GM12878 (cell line): ENCODE results near the gene BANP. TPM values are rescaled to one million over a fixed set of nuclear protein-coding genes. Genes with fewer than 3 reads are reported as not detected.

Experiments used
- ATAC-seq: fragments of 200-7000 bp; cut with Tn5 transposase; 3 replicates; pipeline ENCODE4 v1.9.1; 2020; ENCODE audit warnings: mild to moderate bottlenecking, moderate library complexity
- BruUV-seq: library from RNA; stranded (reverse); fragments of 400-500 nt; replicated peaks from 2 replicates; lab custom pipeline; 2021; lab: Mats Ljungman, UMichigan
- CTCF ChIA-PET: fragments of 300-600 bp; sonication (Branson Sonifier 250); formaldehyde crosslinking; extraction: SDS; loops from one replicate; lab custom pipeline; 2021; ENCODE audit warnings: inconsistent platforms; lab: Yijun Ruan, JAX
- POLR2A ChIA-PET: fragments of 350-600 bp; formaldehyde crosslinking; extraction: SDS; loops from one replicate; lab custom pipeline; 2021; ENCODE audit warnings: inconsistent platforms; lab: Charles Lee
- RAD21 ChIA-PET: fragments of 300-600 bp; sonication (Branson Sonifier 250); formaldehyde crosslinking; loops from one replicate; lab custom pipeline; 2023; ENCODE audit warnings: antibody characterized with exemption; ENCODE audit not compliant: unreplicated experiment; lab: Charles Lee
- SMC1A ChIA-PET: fragments of 300-600 bp; sonication (Branson Sonifier 250); formaldehyde crosslinking; loops from one replicate; lab custom pipeline; 2023; ENCODE audit not compliant: unreplicated experiment, uncharacterized antibody; lab: Charles Lee
- DNase-seq: peaks from one replicate; pipeline ENCODE4 v3.0.0-alpha.2; 2011; ENCODE audit warnings: low read depth, low spot score
- FAIRE-seq: peaks from 3 replicates; lab custom pipeline; 2011; peaks lifted over from hg19 to GRCh38; lab: Jason Lieb, UNC
- H2AFZ ChIP-seq: 2 replicates; pipeline ENCODE4 v1.6.0; 2011; ENCODE audit warnings: low read depth, low read length, control low read depth; ENCODE audit not compliant: control insufficient read depth
- H3K27ac ChIP-seq: 2 replicates; pipeline ENCODE4 v1.5.1; 2011; ENCODE audit warnings: control low read depth; ENCODE audit not compliant: control insufficient read depth, insufficient read depth
- H3K27me3 ChIP-seq, 2 experiments: replicated peaks in 1 of 2; 2 replicates each; pipeline versions ENCODE4 v1.6.0 to v1.6.1; 2011; ENCODE audit warnings: low read length in 1 of 2; ENCODE audit not compliant: control insufficient read depth in 2 of 2, insufficient read depth in 2 of 2
- H3K36me3 ChIP-seq, 2 experiments: 2 replicates each; pipeline ENCODE4 v1.5.1; 2011; ENCODE audit warnings: low read length in 1 of 2; ENCODE audit not compliant: control insufficient read depth in 2 of 2, insufficient read depth in 2 of 2
- H3K4me1 ChIP-seq: 2 replicates; pipeline ENCODE4 v1.6.1; 2011; ENCODE audit warnings: mild to moderate bottlenecking, low read length, moderate library complexity, mixed read lengths; ENCODE audit not compliant: control insufficient read depth, insufficient read depth
- H3K4me2 ChIP-seq: 2 replicates; pipeline ENCODE4 v1.6.0; 2011; ENCODE audit warnings: control low read depth; ENCODE audit not compliant: control insufficient read depth, insufficient read depth
- H3K4me3 ChIP-seq: fragments of 200-600 bp; sonication (generic); 2 replicates; pipeline ENCODE4 v1.5.1; 2016
- H3K79me2 ChIP-seq: 2 replicates; pipeline ENCODE4 v1.6.0; 2011; ENCODE audit warnings: low read length; ENCODE audit not compliant: control insufficient read depth, insufficient read depth
- H3K9ac ChIP-seq: 2 replicates; pipeline ENCODE4 v1.8.0; 2011; ENCODE audit warnings: low read length, control low read depth, mixed read lengths; ENCODE audit not compliant: control insufficient read depth, insufficient read depth
- H3K9me3 ChIP-seq: replicated peaks from 3 replicates; pipeline ENCODE4 v1.5.1; 2011; ENCODE audit warnings: mild to moderate bottlenecking, low read length; ENCODE audit not compliant: control insufficient read depth, insufficient read depth
- H4K20me1 ChIP-seq: 2 replicates; pipeline ENCODE4 v1.6.0; 2011; ENCODE audit not compliant: control insufficient read depth, insufficient read depth
- CBX5 ChIP-seq: sonication (generic); IDR thresholded peaks from 2 replicates; pipeline ENCODE4 v1.6.1; 2016; ENCODE audit warnings: low read depth, moderate library complexity, mild to moderate bottlenecking, inconsistent platforms
- CHD1 ChIP-seq: IDR thresholded peaks from 2 replicates; pipeline ENCODE4 v1.6.1; 2012; ENCODE audit warnings: low read depth, low read length, improper control_type of control experiment
- CHD4 ChIP-seq: fragments of 200-600 bp; sonication (generic); IDR thresholded peaks from 2 replicates; pipeline ENCODE4 v1.6.1; 2016; ENCODE audit warnings: mild to moderate bottlenecking
- HDAC6 ChIP-seq: fragments of 200-600 bp; sonication (generic); IDR thresholded peaks from one replicate; pipeline ENCODE4 v1.8.0; 2017; ENCODE audit warnings: antibody characterized with exemption; ENCODE audit not compliant: unreplicated experiment
- IKZF2 ChIP-seq, 2 experiments: fragments of 450-650 bp; IDR thresholded peaks; 2 replicates each; pipeline ENCODE4 v1.6.1; 2017; ENCODE audit warnings: mild to moderate bottlenecking in 2 of 2, moderate library complexity in 2 of 2
- MYB ChIP-seq: fragments of 150-350 bp; IDR thresholded peaks from 2 replicates; pipeline ENCODE4 v1.6.1; 2014; ENCODE audit warnings: mild to moderate bottlenecking, low read depth, low read length, borderline replicate concordance
- NR2C2 ChIP-seq: IDR thresholded peaks from 2 replicates; pipeline ENCODE4 v1.6.1; 2011; ENCODE audit warnings: borderline replicate concordance, low read depth; ENCODE audit not compliant: control insufficient read depth, insufficient read length
- PAX5 ChIP-seq: IDR thresholded peaks from 2 replicates; pipeline ENCODE4 v1.6.1; 2011; ENCODE audit warnings: low read depth, low read length, borderline replicate concordance
- RAD51 ChIP-seq: fragments of 450-650 bp; IDR thresholded peaks from 2 replicates; pipeline ENCODE4 v1.6.1; 2016; ENCODE audit warnings: moderate library complexity, mild to moderate bottlenecking, inconsistent platforms
- TARDBP ChIP-seq: IDR thresholded peaks from 2 replicates; pipeline ENCODE4 v1.6.1; 2016; ENCODE audit warnings: borderline replicate concordance
- TBL1XR1 ChIP-seq: IDR thresholded peaks from 2 replicates; pipeline ENCODE4 v1.6.1; 2012; ENCODE audit warnings: low read depth, low read length, improper control_type of control experiment
- TCF12 ChIP-seq: IDR thresholded peaks from 2 replicates; pipeline ENCODE4 v1.6.1; 2011; ENCODE audit warnings: low read depth, mild to moderate bottlenecking, low read length
- ZNF24 ChIP-seq: fragments of 450-650 bp; IDR thresholded peaks from 2 replicates; pipeline ENCODE4 v1.6.1; 2017; ENCODE audit warnings: antibody characterized with exemption, mild to moderate bottlenecking
- ZNF384 ChIP-seq: IDR thresholded peaks from 2 replicates; pipeline ENCODE4 v1.6.1; 2012; ENCODE audit warnings: low read depth, mild to moderate bottlenecking, low read length, improper control_type of control experiment, borderline replicate concordance
- WGBS: methylation state at CpG from one replicate; pipeline ENCODE4 v1.1.6; 2016; ENCODE audit warnings: low lambda C conversion rate; ENCODE audit not compliant: insufficient replicate concordance, insufficient coverage; ENCODE audit errors: missing lambda C conversion rate; 5-methylcytosine and 5-hydroxymethylcytosine counted together
- in situ Hi-C: fragments of 300-500 bp; cut with MboI; formaldehyde crosslinking; loops from 9 replicates; pipeline ENCODE4 v1.14.3; 2018; ENCODE audit warnings: mixed read lengths
- intact Hi-C: fragments of 100-400 bp; cut with micrococcal nuclease; formaldehyde crosslinking; loops from one replicate; pipeline ENCODE4 v1.14.2; 2022; ENCODE audit not compliant: unreplicated experiment
- polyA plus RNA-seq, 11 experiments: library from polyadenylated mRNA; depleted of rRNA in 4 of 11; unstranded in 6 of 11; stranded (reverse) in 5 of 11; fragments of >200 nt; fragmentation: Nextera tagmentation in 4 of 11; fragmentation: Illumina TruSeq in 1 of 11; extraction: Ambion mirVana in 4 of 11; extraction: Trizol in 1 of 11; gene quantifications; 1 replicate in 1 of 11; 2 replicates in 10 of 11; pipeline versions ENCODE4 v1.2.1 to v1.2.3, GENCODE V29; 2011 to 2016; ENCODE audit warnings: inconsistent platforms in 2 of 11, missing spikeins in 2 of 11, low read depth in 1 of 11
- total RNA-seq, 4 experiments: library from RNA; depleted of rRNA in 3 of 4; stranded (reverse); fragments of >200 nt in 3 of 4; fragmentation: Illumina TruSeq in 1 of 4; extraction: Trizol in 1 of 4; gene quantifications; 2 replicates each; pipeline versions ENCODE4 v1.2.1 to v1.2.3, GENCODE V29; 2013 to 2021
- TF ChIP-seq, protein P1 (sequence below), 3 experiments: IDR thresholded peaks in 2 of 3; conservative IDR thresholded peaks in 1 of 3; 2 replicates each; pipeline ENCODE4 v1.5.1; 2011; ENCODE audit warnings: low read depth in 3 of 3, low read length in 3 of 3, mild to moderate bottlenecking in 3 of 3, control low read depth in 2 of 3, moderate library complexity in 2 of 3, inconsistent platforms in 1 of 3, mixed read lengths in 1 of 3; ENCODE audit not compliant: control insufficient read depth in 2 of 3, insufficient read depth in 1 of 3; ENCODE audit errors: extremely low read depth in 1 of 3
- TF ChIP-seq, protein P2 (sequence below): fragments of 450-650 bp; IDR thresholded peaks from 2 replicates; pipeline ENCODE4 v1.6.1; 2017; ENCODE audit warnings: borderline replicate concordance
- TF ChIP-seq, protein P3 (sequence below): fragments of 450-650 bp; IDR thresholded peaks from 2 replicates; pipeline ENCODE4 v1.6.1; 2014; ENCODE audit warnings: mild to moderate bottlenecking

Gene BANP
- total and polyA plus RNA-seq, 10 of the 15 experiments (the other 5 are each of a cell fraction or from before 2014, with no cell fraction given), result 3.9 to 21.9 (median 12.2) TPM

DNA sequence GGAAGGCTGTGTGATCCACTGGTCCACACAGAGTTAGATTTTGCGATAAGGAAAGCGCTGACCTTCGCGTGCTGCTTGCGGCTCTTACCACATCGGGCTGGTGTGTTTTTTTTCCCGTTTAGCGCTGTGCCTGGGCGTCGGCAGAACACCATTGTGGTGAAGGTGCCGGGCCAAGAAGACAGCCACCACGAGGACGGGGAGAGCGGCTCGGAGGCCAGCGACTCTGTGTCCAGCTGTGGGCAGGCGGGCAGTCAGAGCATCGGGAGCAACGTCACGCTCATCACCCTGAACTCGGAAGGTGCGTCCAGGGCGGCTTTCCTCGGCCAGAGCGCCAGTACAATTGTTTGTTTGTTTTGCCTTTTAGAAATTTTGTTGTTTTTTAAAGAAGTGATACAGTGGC lies 54.7 kb downstream of the BANP start:
- Histone ChIP-seq H3K79me2 (no peaks in the 10 kb centered on the region), H3K9ac (no peak overlapping the region), H3K9me3 (no peaks in the 10 kb centered on the region), H3K27me3 (no peaks in the 10 kb centered on the region), H3K4me1 (no peaks in the 10 kb centered on the region), H3K36me3 (peaks cover 10 to 16% of the 10 kb centered on the region in 2 experiments; a peak in 3 of 4 replicates), H3K27ac (no peak overlapping the region), H4K20me1 (no peaks in the 10 kb centered on the region), H3K4me2 (no peak overlapping the region), H2AFZ (no peak overlapping the region), H3K4me3 (no peak overlapping the region)
- TF ChIP-seq CBX5, result no peak
- TF ChIP-seq MYB, result no peak
- no peak for TF ChIP-seq CHD4
- no peak for TF ChIP-seq TBL1XR1
- no peak for TF ChIP-seq ZNF24
- TF ChIP-seq NR2C2, result no peak
- no peak for TF ChIP-seq TARDBP
- TF ChIP-seq, protein P1, sequence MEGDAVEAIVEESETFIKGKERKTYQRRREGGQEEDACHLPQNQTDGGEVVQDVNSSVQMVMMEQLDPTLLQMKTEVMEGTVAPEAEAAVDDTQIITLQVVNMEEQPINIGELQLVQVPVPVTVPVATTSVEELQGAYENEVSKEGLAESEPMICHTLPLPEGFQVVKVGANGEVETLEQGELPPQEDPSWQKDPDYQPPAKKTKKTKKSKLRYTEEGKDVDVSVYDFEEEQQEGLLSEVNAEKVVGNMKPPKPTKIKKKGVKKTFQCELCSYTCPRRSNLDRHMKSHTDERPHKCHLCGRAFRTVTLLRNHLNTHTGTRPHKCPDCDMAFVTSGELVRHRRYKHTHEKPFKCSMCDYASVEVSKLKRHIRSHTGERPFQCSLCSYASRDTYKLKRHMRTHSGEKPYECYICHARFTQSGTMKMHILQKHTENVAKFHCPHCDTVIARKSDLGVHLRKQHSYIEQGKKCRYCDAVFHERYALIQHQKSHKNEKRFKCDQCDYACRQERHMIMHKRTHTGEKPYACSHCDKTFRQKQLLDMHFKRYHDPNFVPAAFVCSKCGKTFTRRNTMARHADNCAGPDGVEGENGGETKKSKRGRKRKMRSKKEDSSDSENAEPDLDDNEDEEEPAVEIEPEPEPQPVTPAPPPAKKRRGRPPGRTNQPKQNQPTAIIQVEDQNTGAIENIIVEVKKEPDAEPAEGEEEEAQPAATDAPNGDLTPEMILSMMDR (IDR thresholded peaks at IDR 0.05 in 2 of 3, conservative IDR thresholded peaks at IDR 0.05 in 1 of 3; ENCODE audit: control insufficient read depth in 2 of 3, extremely low read depth in 1 of 3, insufficient read depth in 1 of 3, low read depth in 3 of 3, low read length in 3 of 3), result no peak
- TF ChIP-seq, protein P2, sequence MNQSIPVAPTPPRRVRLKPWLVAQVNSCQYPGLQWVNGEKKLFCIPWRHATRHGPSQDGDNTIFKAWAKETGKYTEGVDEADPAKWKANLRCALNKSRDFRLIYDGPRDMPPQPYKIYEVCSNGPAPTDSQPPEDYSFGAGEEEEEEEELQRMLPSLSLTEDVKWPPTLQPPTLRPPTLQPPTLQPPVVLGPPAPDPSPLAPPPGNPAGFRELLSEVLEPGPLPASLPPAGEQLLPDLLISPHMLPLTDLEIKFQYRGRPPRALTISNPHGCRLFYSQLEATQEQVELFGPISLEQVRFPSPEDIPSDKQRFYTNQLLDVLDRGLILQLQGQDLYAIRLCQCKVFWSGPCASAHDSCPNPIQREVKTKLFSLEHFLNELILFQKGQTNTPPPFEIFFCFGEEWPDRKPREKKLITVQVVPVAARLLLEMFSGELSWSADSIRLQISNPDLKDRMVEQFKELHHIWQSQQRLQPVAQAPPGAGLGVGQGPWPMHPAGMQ, result no peak
- no peak for TF ChIP-seq TCF12
- TF ChIP-seq PAX5, result no peak
- TF ChIP-seq IKZF2 (IDR thresholded peaks at IDR 0.05), result no peak
- no peak for TF ChIP-seq HDAC6
- no peak for TF ChIP-seq RAD51
- TF ChIP-seq ZNF384, result no peak
- TF ChIP-seq CHD1, result no peak
- TF ChIP-seq, protein P3, sequence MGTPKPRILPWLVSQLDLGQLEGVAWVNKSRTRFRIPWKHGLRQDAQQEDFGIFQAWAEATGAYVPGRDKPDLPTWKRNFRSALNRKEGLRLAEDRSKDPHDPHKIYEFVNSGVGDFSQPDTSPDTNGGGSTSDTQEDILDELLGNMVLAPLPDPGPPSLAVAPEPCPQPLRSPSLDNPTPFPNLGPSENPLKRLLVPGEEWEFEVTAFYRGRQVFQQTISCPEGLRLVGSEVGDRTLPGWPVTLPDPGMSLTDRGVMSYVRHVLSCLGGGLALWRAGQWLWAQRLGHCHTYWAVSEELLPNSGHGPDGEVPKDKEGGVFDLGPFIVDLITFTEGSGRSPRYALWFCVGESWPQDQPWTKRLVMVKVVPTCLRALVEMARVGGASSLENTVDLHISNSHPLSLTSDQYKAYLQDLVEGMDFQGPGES, result no peak
- CTCF ChIA-PET, result no interaction called here
- 99% methylated on average over 25 of the region's 25 CpGs for WGBS
- BruUV-seq, result no TSS peak
- ATAC-seq, result no peak
- intact Hi-C loops (no loop called here), in situ Hi-C loops (no loop called here)
- RAD21 ChIA-PET, result no interaction called here
- SMC1A ChIA-PET, result interaction anchor here (1.3 kb wide), 1 partner anchor 49 kb away, joined by 3 read pairs; no protein-coding TSS in a partner anchor
- DNase-seq, result no peak
- POLR2A ChIA-PET, result no interaction called here
- FAIRE-seq, result no peak
